OCI-LY3 (cell line): ENCODE data around the gene WFDC2.

Experiments used
- EZH2phosphoT487 ChIP-seq: fragments of 200-600 bp; shearing (Covaris generic); IDR thresholded peaks from 2 replicates; pipeline ENCODE4 v1.6.1; 2018; ENCODE audit warnings: antibody characterized with exemption, mixed run types, low read depth
- TF ChIP-seq, protein P1 (sequence below): fragments of 200-600, 300-600 bp; sonication (generic); IDR thresholded peaks from 2 replicates; pipeline ENCODE4 v1.5.1; 2014; ENCODE audit warnings: antibody characterized with exemption, low read length, low read depth

DNA sequence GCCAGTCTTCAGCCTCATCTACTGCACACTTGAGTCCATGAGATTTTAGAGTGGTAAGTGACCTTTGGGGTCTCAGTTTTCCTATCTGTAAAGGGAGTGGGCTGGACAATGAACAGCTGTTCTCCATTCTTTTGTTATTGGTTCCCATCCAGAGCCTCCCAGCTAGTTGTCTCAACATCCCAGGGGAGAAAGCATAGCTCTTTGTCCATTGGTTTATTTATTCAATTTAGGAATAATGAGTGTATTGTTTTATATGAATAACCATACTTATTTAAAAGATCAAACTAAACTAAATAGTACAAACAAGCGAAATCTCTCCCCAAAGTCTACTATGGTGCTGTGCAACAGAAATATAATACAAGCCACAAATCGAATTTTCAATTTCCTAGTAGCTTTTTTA, 39.9 kb upstream of the WFDC2 start:
- TF ChIP-seq, protein P1, sequence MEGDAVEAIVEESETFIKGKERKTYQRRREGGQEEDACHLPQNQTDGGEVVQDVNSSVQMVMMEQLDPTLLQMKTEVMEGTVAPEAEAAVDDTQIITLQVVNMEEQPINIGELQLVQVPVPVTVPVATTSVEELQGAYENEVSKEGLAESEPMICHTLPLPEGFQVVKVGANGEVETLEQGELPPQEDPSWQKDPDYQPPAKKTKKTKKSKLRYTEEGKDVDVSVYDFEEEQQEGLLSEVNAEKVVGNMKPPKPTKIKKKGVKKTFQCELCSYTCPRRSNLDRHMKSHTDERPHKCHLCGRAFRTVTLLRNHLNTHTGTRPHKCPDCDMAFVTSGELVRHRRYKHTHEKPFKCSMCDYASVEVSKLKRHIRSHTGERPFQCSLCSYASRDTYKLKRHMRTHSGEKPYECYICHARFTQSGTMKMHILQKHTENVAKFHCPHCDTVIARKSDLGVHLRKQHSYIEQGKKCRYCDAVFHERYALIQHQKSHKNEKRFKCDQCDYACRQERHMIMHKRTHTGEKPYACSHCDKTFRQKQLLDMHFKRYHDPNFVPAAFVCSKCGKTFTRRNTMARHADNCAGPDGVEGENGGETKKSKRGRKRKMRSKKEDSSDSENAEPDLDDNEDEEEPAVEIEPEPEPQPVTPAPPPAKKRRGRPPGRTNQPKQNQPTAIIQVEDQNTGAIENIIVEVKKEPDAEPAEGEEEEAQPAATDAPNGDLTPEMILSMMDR = no peak
- TF ChIP-seq EZH2phosphoT487 = no peak
